ENCODE measurements around the gene ARFGAP3. TPM values are rescaled to one million over a fixed set of nuclear protein-coding genes. Genes with fewer than 3 reads are reported as not detected.

The ARFGAP3 gene
- total RNA-seq, 2 donors from 2014 or later = 20.5 to 36.9 TPM

DNA sequence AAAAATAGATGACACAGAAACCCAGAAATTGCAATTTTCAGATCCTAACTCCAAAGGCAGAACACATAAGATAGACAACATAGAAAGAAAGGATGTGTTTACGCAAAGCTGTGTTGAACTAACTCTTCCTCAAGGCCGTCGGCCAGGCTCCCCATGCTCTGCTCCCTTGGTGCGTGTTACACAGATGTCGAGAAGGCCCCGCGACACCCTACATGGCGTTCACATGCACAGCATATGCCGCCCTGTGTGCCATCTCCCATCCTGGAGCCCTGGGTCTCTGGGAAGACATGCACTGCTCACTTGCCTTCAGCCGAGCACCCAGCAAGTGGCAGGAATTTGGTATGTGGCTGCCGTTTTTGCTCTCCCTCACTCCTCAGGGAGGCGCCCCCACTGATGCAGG is 47.0 kb upstream of the ARFGAP3 start:
- TF ChIP-seq, protein P1, sequence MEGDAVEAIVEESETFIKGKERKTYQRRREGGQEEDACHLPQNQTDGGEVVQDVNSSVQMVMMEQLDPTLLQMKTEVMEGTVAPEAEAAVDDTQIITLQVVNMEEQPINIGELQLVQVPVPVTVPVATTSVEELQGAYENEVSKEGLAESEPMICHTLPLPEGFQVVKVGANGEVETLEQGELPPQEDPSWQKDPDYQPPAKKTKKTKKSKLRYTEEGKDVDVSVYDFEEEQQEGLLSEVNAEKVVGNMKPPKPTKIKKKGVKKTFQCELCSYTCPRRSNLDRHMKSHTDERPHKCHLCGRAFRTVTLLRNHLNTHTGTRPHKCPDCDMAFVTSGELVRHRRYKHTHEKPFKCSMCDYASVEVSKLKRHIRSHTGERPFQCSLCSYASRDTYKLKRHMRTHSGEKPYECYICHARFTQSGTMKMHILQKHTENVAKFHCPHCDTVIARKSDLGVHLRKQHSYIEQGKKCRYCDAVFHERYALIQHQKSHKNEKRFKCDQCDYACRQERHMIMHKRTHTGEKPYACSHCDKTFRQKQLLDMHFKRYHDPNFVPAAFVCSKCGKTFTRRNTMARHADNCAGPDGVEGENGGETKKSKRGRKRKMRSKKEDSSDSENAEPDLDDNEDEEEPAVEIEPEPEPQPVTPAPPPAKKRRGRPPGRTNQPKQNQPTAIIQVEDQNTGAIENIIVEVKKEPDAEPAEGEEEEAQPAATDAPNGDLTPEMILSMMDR (conservative IDR thresholded peaks at IDR 0.05) = no peak
- no peaks in the 10 kb centered on the region for H3K9me3 Mint-ChIP-seq
- H3K27ac ChIP-seq (ENCODE audit: low read depth, low read length) = no peak overlapping the region
- H3K36me3 ChIP-seq (ENCODE audit: control insufficient read depth, insufficient read depth, low read length) = peaks cover 26% of the 10 kb centered on the region
- H3K27me3 ChIP-seq (ENCODE audit: control insufficient read depth, insufficient read depth, low read length, poor library complexity, severe bottlenecking) = no peaks in the 10 kb centered on the region
- H3K9ac ChIP-seq (ENCODE audit: extremely low read depth, low read length, poor library complexity, severe bottlenecking) = no peak overlapping the region
- H3K9me3 ChIP-seq (ENCODE audit: control insufficient read depth, low read length) = no peaks in the 10 kb centered on the region
- no peak for DNase-seq
- H3K4me3 Mint-ChIP-seq = no peak overlapping the region
- 88 to 100% methylated on average over 6 to 12 of the region's 12 CpGs for WGBS, 2 experiments (ENCODE audit: insufficient coverage in 1 of 2, insufficient read length in 1 of 2)
- peaks cover 6% of the 10 kb centered on the region for H3K4me1 ChIP-seq (ENCODE audit: control insufficient read depth, insufficient read depth, low read length)
- H3K27me3 Mint-ChIP-seq (ENCODE audit: insufficient read depth) = no peaks in the 10 kb centered on the region
- peak overlapping the region; percentile 48 for H3K27ac Mint-ChIP-seq
- H3K4me1 Mint-ChIP-seq = peaks cover 29% of the 10 kb centered on the region
- no peak overlapping the region for H3K4me3 ChIP-seq (ENCODE audit: low read length)
- peaks cover 14% of the 10 kb centered on the region for H3K36me3 Mint-ChIP-seq (ENCODE audit: low read depth)

DNA sequence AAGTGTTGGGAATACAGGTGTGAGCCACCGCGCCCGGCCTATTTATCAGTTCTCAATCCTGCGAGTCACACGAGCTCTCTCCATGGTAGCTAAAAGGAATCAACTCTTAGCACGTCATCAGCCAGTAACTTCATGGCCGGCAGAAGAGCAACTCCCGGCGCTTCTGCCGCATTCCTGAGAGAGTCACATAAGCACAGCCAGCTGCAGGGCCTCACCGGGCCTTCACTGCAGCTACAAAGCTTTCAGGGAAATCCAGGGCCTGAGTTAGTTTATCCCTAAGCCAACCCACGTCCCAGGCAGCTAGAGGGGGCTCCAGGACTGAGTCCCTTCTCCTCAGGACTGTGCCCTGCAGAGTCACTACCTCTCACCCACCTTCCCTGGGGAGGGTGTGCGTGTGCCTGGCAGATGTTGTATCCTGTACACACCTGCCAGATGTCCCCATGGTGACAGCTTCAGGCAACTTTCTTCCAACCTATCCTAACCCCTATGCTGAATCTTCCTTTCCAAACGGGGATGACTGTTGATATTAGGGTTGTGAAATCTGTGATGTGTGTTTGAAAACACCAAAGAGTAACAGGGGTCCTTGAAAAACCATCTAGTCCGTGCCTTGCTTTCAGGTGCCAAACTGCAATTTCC is 45.9 kb upstream of the ARFGAP3 start:
- H3K9me3 ChIP-seq (ENCODE audit: control insufficient read depth, low read length) = no peaks in the 10 kb centered on the region
- DNase-seq = peak; percentile 69
- TF ChIP-seq, protein P1 (conservative IDR thresholded peaks at IDR 0.05) = peak; percentile 65
- Mint-ChIP-seq H3K4me3 (no peak overlapping the region), H3K27ac (peak overlapping the region; percentile 70), H3K9me3 (no peaks in the 10 kb centered on the region), H3K36me3 (ENCODE audit: low read depth) (peaks cover 11% of the 10 kb centered on the region), H3K4me1 (peaks cover 34% of the 10 kb centered on the region), H3K27me3 (ENCODE audit: insufficient read depth) (no peaks in the 10 kb centered on the region)
- no peak overlapping the region for H3K27ac ChIP-seq (ENCODE audit: low read depth, low read length)
- H3K27me3 ChIP-seq (ENCODE audit: control insufficient read depth, insufficient read depth, low read length, poor library complexity, severe bottlenecking) = no peaks in the 10 kb centered on the region
- H3K36me3 ChIP-seq (ENCODE audit: control insufficient read depth, insufficient read depth, low read length) = peaks cover 26% of the 10 kb centered on the region
- H3K4me1 ChIP-seq (ENCODE audit: control insufficient read depth, insufficient read depth, low read length) = peaks cover 6% of the 10 kb centered on the region
- no peak overlapping the region for H3K4me3 ChIP-seq (ENCODE audit: low read length)
- WGBS, 2 experiments (ENCODE audit: insufficient coverage in 1 of 2, insufficient read length in 1 of 2) = 88 to 93% methylated on average over 13 to 14 of the region's 15 CpGs
- no peak overlapping the region for H3K9ac ChIP-seq (ENCODE audit: extremely low read depth, low read length, poor library complexity, severe bottlenecking)

DNA sequence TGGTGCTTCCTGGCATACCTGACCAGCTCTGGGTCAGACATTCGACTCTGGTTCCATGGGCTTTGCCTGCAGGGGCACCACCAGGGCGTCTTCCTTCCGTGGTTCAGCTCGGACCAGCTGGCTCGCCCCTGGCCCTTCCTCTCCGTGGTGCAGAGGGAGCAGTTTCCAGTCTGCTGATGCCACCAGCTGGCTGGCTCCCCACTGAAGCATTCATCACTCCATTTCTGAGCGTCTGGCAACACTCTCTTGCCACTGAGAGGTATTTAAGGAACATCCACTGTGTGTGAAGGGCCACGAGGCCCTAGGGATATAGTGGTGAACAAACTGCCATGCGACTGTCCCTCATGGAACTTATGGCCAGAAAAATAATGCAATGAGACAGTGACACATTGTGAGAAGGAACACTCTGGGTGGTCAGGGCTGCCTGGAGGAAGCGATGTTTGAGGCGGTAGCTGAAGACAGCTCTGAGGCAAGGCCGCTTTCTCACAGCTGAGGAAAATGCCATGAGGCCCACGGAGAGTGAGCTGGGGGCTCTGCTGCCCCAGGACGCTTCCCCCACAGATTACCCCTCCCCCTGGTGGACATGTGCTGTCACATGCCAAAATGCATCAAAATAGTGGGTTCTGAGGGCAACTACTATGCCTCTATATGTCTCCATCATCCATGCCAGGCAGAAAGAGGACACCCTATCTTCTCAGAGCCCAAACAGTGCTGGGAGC is 44.9 kb upstream of the ARFGAP3 start:
- H3K27ac ChIP-seq (ENCODE audit: low read depth, low read length) = no peak overlapping the region
- Mint-ChIP-seq H3K27me3 (ENCODE audit: insufficient read depth) (no peaks in the 10 kb centered on the region), H3K4me3 (no peak overlapping the region), H3K4me1 (peaks cover 34% of the 10 kb centered on the region), H3K27ac (no peak overlapping the region), H3K36me3 (ENCODE audit: low read depth) (peaks cover 7% of the 10 kb centered on the region), H3K9me3 (no peaks in the 10 kb centered on the region)
- peaks cover 1% of the 10 kb centered on the region for H3K4me1 ChIP-seq (ENCODE audit: control insufficient read depth, insufficient read depth, low read length)
- 95 to 96% methylated on average over 11 to 14 of the region's 14 CpGs for WGBS, 2 experiments (ENCODE audit: insufficient coverage in 1 of 2, insufficient read length in 1 of 2)
- H3K9me3 ChIP-seq (ENCODE audit: control insufficient read depth, low read length) = no peaks in the 10 kb centered on the region
- H3K36me3 ChIP-seq (ENCODE audit: control insufficient read depth, insufficient read depth, low read length) = peaks cover 20% of the 10 kb centered on the region
- TF ChIP-seq, protein P1 (conservative IDR thresholded peaks at IDR 0.05) = peak; percentile 63
- H3K27me3 ChIP-seq (ENCODE audit: control insufficient read depth, insufficient read depth, low read length, poor library complexity, severe bottlenecking) = no peaks in the 10 kb centered on the region
- no peak for DNase-seq
- H3K9ac ChIP-seq (ENCODE audit: extremely low read depth, low read length, poor library complexity, severe bottlenecking) = no peak overlapping the region
- H3K4me3 ChIP-seq (ENCODE audit: low read length) = no peak overlapping the region

Data from endodermal cell (in vitro differentiated cells).